HepG2 (cell line): ENCODE data around the gene PDHX. TPM values are rescaled to one million over a fixed set of nuclear protein-coding genes. Genes with fewer than 3 reads are reported as not detected.
A peak's percentile ranks its signal among the peaks of the same experiment; 100 is the strongest.

Experiments used
- PRDM10 ChIP-seq: sonication (generic); formaldehyde crosslinking; IDR thresholded peaks from 2 replicates; pipeline ENCODE4 v1.4.0; 2020; ENCODE audit warnings: low read depth, missing genetic modification reagents
- TBX3 ChIP-seq: fragments of 450-650 bp; IDR thresholded peaks from 2 replicates; pipeline ENCODE4 v1.6.1; 2017; ENCODE audit warnings: antibody characterized with exemption, mild to moderate bottlenecking, inconsistent platforms, borderline replicate concordance
- polyA plus RNA-seq, 8 experiments: library from polyadenylated mRNA; depleted of rRNA in 3 of 8; stranded (reverse) in 7 of 8; unstranded in 1 of 8; fragments of >200 nt; fragmentation: Illumina TruSeq in 4 of 8; extraction: Trizol in 4 of 8; gene quantifications; 2 replicates each; pipeline versions ENCODE4 v1.2.1 to v1.2.3, GENCODE V29; 2011 to 2016; ENCODE audit warnings: low read depth in 4 of 8, missing spikeins in 1 of 8, mixed read lengths in 1 of 8; ENCODE audit not compliant: insufficient read depth in 1 of 8
- total RNA-seq, 5 experiments: library from RNA; depleted of rRNA; stranded (reverse); fragments of >200 nt; fragmentation: Illumina TruSeq; extraction: Trizol; gene quantifications; 2 replicates each; pipeline ENCODE4 v1.2.3, GENCODE V29; 2016; ENCODE audit warnings: low read depth in 1 of 5
- TF ChIP-seq, protein P1 (sequence below): sonication (generic); formaldehyde crosslinking; IDR thresholded peaks from 2 replicates; pipeline ENCODE4 v1.8.1; 2022; ENCODE audit warnings: low read depth, mild to moderate bottlenecking, missing genetic modification reagents

PDHX gene
- total and polyA plus RNA-seq, 2 of the 13 experiments (the other 11 are each of a cell fraction or from before 2014, with no cell fraction given), result 41.0 to 73.8 TPM

DNA sequence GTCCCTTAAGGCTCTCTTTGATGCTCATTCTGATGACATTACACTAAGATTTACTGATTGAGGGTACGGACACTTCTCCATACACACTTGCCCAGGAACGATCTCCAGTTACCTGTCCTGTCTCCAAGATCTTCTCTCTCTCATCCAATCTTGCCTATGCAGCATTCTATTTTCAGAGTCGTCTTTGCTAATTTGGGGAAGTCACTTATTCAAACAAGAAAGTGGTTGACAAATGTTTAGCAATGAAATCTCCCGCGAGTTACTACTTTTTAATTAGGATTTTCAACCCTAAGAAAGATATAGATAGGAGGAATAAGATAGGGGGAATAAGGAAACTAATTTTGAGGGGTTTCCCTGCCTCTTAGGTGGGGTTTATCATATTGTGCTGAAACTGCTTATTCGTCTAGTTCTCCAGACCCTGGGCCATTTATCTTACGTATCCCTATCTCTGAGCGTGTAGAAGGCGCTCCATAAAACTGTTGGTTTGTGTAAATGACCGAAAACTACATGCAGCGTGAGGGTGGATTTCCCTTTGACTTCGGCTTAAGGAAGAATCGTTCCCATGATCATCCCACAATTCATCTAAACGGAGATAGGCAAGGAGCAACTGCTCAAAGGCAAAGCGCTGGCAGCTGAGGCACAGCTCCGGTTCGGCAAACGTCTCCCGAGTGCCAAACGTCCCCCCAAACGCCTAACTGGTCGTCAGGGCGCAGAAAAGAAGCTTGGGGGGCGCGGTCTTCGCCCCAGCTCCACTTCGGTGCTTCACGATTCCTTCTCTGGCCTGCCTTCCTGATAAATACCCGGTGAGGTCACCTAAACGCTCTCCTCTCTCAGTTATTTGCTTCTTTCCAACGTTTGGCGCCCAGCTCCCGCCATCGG is 1.0 kb upstream of the PDHX start (continued):
- TF ChIP-seq, protein P1, sequence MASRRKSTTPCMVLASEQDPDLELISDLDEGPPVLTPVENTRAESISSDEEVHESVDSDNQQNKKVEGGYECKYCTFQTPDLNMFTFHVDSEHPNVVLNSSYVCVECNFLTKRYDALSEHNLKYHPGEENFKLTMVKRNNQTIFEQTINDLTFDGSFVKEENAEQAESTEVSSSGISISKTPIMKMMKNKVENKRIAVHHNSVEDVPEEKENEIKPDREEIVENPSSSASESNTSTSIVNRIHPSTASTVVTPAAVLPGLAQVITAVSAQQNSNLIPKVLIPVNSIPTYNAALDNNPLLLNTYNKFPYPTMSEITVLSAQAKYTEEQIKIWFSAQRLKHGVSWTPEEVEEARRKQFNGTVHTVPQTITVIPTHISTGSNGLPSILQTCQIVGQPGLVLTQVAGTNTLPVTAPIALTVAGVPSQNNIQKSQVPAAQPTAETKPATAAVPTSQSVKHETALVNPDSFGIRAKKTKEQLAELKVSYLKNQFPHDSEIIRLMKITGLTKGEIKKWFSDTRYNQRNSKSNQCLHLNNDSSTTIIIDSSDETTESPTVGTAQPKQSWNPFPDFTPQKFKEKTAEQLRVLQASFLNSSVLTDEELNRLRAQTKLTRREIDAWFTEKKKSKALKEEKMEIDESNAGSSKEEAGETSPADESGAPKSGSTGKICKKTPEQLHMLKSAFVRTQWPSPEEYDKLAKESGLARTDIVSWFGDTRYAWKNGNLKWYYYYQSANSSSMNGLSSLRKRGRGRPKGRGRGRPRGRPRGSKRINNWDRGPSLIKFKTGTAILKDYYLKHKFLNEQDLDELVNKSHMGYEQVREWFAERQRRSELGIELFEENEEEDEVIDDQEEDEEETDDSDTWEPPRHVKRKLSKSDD (CRISPR knock-in tag), result no peak
- TF ChIP-seq PRDM10 (CRISPR knock-in tag) (peak; percentile 35; the same call in 1 of the 2 replicates), TBX3 (no peak)
